GM10266 (cell line): Measurements from ENCODE around the gene SYT6.

Experiments
- DNase-seq: peaks from one replicate; pipeline ENCODE4 v3.0.0; 2012; ENCODE audit errors: extremely low spot score
- CTCF ChIP-seq: IDR thresholded peaks from 2 replicates; pipeline ENCODE4 v1.5.1; 2012; ENCODE audit warnings: mild to moderate bottlenecking, low read depth; ENCODE audit not compliant: control insufficient read depth, insufficient read depth; ENCODE audit errors: missing control alignments

Gene SYT6

GRCh38 chr1:114082867-114083585 is 70.6 kb downstream of the SYT6 start:
- TF ChIP-seq CTCF, result no peak
- no peak for DNase-seq

GRCh38 chr1:114082304-114082630 is 71.4 kb downstream of the SYT6 start:
- DNase-seq, result no peak
- TF ChIP-seq CTCF, result no peak

GRCh38 chr1:114081437-114082303 is 72.0 kb downstream of the SYT6 start:
- DNase-seq, result no peak

GRCh38 chr1:114080511-114081436 is 72.9 kb downstream of the SYT6 start:
- DNase-seq, result no peak

More at GRCh38 chr1:114081437-114082303, 72.0 kb downstream of the SYT6 start:
- no peak for TF ChIP-seq CTCF

GRCh38 chr1:114079596-114080190 is 74.0 kb downstream of the SYT6 start:
- no peak for DNase-seq

More at GRCh38 chr1:114080511-114081436, 72.9 kb downstream of the SYT6 start:
- no peak for TF ChIP-seq CTCF

More at GRCh38 chr1:114079596-114080190, 74.0 kb downstream of the SYT6 start:
- TF ChIP-seq CTCF, result no peak
